ENCODE results near the gene NDUFAF5. TPM values are rescaled to one million over a fixed set of nuclear protein-coding genes. Genes with fewer than 3 reads are reported as not detected.

NDUFAF5 gene
- total RNA-seq, 1 experiment from 2014 or later = 16.3 TPM

DNA sequence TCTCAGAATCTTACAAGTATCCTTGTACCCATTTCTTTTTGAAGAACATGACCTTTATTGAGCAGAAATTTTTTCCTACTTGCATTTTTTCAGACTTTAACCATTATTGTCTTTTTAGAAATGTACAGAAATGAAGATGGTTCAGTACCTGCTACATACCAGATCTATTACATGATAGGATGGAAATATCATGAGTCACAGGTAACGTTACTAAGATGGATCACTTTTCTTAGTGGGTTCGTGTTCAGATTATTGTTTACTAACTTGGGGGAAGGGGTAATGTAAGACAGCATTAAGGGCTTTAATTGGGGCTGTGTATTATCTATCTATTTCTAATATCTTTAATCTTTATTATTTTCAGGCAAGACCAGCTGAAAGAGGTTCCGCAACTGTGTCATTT lies 31.9 kb downstream of the NDUFAF5 start:
- Mint-ChIP-seq H3K4me3 (ENCODE audit: low read depth, unreplicated experiment) (no peak overlapping the region), H3K27ac (ENCODE audit: unreplicated experiment) (no peak overlapping the region)

DNA sequence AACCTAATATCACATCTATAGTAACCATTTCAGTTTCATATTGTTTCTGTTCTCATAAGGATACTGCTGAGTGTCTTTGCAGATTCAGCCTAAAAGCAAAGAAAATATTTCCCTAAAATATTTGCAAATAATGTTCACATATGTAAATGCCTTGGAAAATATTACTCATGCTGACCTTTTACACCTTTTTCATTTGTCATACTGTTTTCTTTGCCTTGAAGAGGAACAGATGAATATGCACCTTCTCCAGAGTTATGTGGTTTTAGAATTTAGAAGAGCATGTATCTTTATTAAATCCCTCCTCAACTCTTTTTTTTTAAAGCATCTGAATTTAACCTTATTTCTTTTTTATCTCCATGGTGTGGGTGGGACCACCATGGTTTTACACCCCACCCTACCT lies 32.5 kb downstream of the NDUFAF5 start:
- no peaks in the 10 kb centered on the region for H3K27me3 Mint-ChIP-seq (ENCODE audit: unreplicated experiment)
- BruUV-seq (replicated peaks) = no TSS peak
- TF ChIP-seq CTCF (IDR thresholded peaks at IDR 0.05; ENCODE audit: unreplicated experiment) = no peak
- intact Hi-C loops (cut with micrococcal nuclease; ENCODE audit: unreplicated experiment) = no loop called here
- H3K27ac Mint-ChIP-seq (ENCODE audit: unreplicated experiment) = no peak overlapping the region
- no peak overlapping the region for H3K4me3 Mint-ChIP-seq (ENCODE audit: low read depth, unreplicated experiment)
- H3K36me3 Mint-ChIP-seq (ENCODE audit: insufficient read depth, unreplicated experiment) = peaks cover 12% of the 10 kb centered on the region
- no peak for DNase-seq
- CTCF ChIA-PET = no interaction called here
- no peaks in the 10 kb centered on the region for H3K4me1 Mint-ChIP-seq (ENCODE audit: low read depth, unreplicated experiment)
- H3K9me3 Mint-ChIP-seq (ENCODE audit: low read depth, unreplicated experiment) = no peaks in the 10 kb centered on the region

More for the DNA sequence above, 31.9 kb downstream of the NDUFAF5 start:
- intact Hi-C loops (cut with micrococcal nuclease; ENCODE audit: unreplicated experiment) = no loop called here
- Mint-ChIP-seq H3K36me3 (ENCODE audit: insufficient read depth, unreplicated experiment) (peaks cover 12% of the 10 kb centered on the region), H3K27me3 (ENCODE audit: unreplicated experiment) (no peaks in the 10 kb centered on the region), H3K9me3 (ENCODE audit: low read depth, unreplicated experiment) (no peaks in the 10 kb centered on the region), H3K4me1 (ENCODE audit: low read depth, unreplicated experiment) (no peaks in the 10 kb centered on the region)
- CTCF ChIA-PET = no interaction called here
- no peak for TF ChIP-seq CTCF (IDR thresholded peaks at IDR 0.05; ENCODE audit: unreplicated experiment)
- no TSS peak for BruUV-seq (replicated peaks)
- no peak for DNase-seq

DNA sequence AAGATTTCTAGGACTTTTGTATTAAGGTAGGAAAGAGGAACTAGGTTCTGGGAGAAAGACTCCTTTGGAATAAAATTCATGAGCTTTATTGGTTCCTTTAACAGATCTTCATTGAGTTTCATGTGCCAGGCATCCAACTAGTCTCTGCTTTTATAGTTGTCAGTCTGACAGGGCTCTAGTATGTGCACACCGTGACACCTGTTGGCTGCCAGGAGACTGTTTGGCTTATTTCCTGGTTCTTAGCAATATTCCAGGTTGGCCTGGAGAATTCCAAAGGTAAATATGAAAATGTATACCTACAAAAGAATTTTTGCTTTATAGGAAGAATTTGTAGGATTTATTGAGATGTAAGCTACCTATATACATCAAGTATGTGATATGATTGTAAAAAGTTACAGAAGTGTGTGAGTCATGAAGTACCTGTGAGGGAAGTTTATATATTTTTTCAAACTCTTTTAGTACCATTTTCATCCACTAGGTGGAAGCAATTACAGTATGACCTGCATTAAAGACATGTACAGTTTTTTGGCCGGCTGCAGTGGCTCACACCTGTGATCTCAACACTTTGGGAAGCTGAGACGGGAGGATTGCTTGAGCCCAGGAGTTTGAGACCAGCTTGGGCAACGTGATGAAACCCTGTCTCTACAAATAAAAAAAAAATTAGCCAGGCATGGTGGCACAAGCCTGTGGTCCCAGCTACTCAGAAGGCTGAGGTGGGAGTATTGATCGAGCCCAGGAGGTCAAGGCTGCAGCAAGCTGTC lies 35.2 kb downstream of the NDUFAF5 start:
- H3K9me3 Mint-ChIP-seq (ENCODE audit: low read depth, unreplicated experiment) = no peaks in the 10 kb centered on the region
- intact Hi-C loops (cut with micrococcal nuclease; ENCODE audit: unreplicated experiment) = loop anchor here (1.0 kb wide), 1 partner anchor 235 kb away; no protein-coding TSS in a partner anchor
- CTCF ChIA-PET = interaction anchor here (0.9 kb wide), 1 partner anchor 175 kb away, joined by 4 read pairs; the partner anchor contains the start of gene MACROD2
- H3K4me1 Mint-ChIP-seq (ENCODE audit: low read depth, unreplicated experiment) = no peaks in the 10 kb centered on the region
- no TSS peak for BruUV-seq (replicated peaks)
- peak; percentile 12 for DNase-seq
- no peak overlapping the region for H3K4me3 Mint-ChIP-seq (ENCODE audit: low read depth, unreplicated experiment)
- peaks cover 12% of the 10 kb centered on the region for H3K36me3 Mint-ChIP-seq (ENCODE audit: insufficient read depth, unreplicated experiment)
- TF ChIP-seq CTCF (IDR thresholded peaks at IDR 0.05; ENCODE audit: unreplicated experiment) = peak; percentile 43
- H3K27ac Mint-ChIP-seq (ENCODE audit: unreplicated experiment) = no peak overlapping the region
- no peaks in the 10 kb centered on the region for H3K27me3 Mint-ChIP-seq (ENCODE audit: unreplicated experiment)

DNA sequence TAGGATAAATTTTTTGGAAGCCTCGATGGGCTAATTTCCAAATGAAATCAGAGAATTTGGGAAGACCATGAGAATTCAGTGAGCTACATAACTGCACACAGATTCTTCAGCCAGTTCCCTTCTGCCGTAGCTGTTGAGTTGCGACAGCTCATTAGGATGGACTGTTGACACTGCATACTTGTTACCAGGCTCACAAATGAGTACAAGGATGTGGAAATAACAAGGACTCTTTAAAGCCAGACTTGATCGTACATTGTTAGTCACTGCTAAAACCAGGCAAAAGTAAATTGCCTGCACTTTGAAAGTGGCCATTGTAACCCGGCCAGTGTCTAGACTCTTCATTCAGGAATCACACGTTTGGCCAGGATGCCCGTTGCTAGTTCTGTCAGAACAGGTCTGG lies 37.0 kb downstream of the NDUFAF5 start:
- CTCF ChIA-PET = no interaction called here
- Mint-ChIP-seq H3K4me1 (ENCODE audit: low read depth, unreplicated experiment) (no peaks in the 10 kb centered on the region), H3K9me3 (ENCODE audit: low read depth, unreplicated experiment) (no peaks in the 10 kb centered on the region), H3K36me3 (ENCODE audit: insufficient read depth, unreplicated experiment) (peaks cover 12% of the 10 kb centered on the region), H3K4me3 (ENCODE audit: low read depth, unreplicated experiment) (no peak overlapping the region), H3K27ac (ENCODE audit: unreplicated experiment) (no peak overlapping the region), H3K27me3 (ENCODE audit: unreplicated experiment) (no peaks in the 10 kb centered on the region)
- BruUV-seq (replicated peaks) = no TSS peak
- no peak for DNase-seq
- TF ChIP-seq CTCF (IDR thresholded peaks at IDR 0.05; ENCODE audit: unreplicated experiment) = no peak
- intact Hi-C loops (cut with micrococcal nuclease; ENCODE audit: unreplicated experiment) = no loop called here
